8988T (cell line): ENCODE measurements around the gene CHSY3.

Experiments used
- DNase-seq: peaks from one replicate; pipeline ENCODE4 v3.0.0; 2011

CHSY3 gene

DNA sequence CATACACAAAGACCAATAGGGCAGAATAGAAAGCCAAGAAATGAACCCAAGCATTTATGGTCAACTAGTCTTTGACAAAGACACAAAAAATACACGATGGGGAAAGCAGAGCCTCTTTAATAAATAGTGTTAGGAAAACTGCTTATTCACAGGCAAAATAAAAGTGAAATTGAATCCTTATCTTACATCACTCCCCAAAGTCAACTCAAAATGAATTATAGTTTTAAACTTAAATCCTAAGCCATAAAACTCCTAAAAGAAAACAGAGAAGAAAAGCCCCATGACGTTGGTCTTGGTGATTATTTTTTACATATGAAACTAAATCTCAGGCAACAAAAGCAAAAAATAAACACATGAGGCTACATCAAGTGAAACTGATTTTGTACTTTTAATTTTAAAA is 46.8 kb downstream of the CHSY3 start:
- DNase-seq, result no peak

- DNase-seq, result no peak
These were observed 54.3 kb downstream of the CHSY3 start for GRCh38 chr5:129958581-129958980.

DNA sequence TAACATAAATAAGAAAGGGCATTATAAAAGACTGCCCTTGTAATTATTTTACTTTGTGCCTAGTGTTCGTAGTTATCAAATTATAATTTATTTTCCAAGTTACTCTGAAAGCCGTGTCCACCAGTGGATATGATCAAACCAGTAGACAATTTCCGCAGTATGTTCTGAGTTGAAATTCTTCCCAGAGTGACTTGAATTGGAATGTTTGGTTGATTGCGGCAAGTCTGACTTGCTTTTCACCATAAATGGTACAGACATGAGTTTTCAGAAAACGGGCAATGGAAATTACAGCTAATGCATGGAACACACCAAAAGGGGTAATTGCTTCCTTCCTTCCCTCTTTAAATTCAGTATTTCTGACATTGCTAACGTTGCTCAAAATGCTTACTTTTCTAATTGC is 56.6 kb downstream of the CHSY3 start:
- no peak for DNase-seq

DNA sequence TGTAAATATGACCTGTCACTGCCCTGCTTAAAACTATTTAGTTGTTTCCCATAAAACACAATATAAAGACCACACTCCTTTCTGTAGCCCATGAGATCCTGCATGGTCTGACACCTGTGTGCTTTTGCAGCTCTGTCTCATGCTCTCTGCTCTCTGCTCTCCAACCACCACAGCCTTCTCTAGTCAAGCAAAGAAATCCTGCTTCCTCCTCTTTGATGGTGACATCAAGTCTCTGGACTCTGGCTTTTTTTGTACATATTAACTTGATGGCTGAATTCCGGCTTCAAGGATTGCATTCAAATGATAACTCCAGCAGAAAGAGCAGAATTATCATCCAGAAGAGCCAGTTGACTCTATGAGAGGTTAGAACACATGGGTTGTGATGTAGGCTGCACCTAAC is 58.2 kb downstream of the CHSY3 start:
- no peak for DNase-seq

DNA sequence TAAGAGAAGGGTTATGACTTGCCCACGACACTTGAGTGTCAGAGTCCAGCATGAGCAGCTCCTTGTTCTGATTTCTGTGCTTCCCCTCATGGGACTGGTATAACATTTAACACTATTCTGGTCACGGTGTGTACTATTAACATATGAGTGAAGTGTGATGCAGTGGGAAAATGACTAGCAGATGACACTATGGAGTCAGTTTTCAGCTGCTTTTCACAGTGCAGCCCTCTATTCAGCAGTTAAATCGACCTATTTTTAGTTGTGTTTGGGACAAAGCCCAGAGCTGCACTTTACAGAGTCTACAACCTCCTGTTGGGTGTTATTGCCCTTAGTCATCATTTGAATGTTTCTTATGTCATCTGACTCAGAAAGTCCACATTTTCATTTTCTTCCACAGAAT is 59.1 kb downstream of the CHSY3 start:
- no peak for DNase-seq

DNA sequence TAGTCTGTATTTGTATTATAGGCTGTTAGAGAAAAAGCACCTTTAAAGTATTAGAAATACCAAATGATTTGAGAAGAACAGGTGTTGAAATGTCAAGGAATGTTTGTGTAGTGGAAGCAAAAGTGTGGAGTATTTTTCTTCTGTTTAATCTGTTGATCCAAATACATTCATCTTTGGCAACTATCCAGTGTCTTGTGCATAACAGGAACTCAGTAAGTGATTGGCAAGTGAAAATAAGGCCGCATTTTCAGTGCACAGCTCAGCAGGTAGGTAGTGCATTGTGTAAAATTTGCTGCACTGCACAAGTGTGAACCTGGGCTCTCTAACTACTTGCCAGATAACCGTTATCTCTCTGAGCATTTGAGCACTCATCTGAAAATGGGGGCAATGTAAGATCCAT is 61.8 kb downstream of the CHSY3 start:
- no peak for DNase-seq

DNA sequence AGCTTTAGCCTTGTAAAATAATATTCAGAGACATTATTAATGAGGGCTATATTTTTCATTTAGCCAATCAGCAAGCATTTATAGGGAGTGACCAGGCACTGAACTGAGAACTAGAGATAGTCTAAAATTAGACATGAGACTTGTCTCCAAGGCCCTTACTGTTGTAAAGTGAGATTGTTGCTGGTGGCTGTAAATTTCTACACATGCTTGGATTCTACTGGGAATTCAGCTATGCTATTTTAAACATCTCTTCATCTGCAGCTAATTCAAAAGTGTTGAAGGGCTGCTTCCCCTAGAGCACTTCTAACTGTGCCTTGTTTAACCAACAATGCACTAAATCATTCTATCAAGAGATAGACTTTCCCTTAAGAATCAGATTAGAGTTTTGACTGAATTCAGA is 67.4 kb downstream of the CHSY3 start:
- DNase-seq, result no peak

- DNase-seq, result no peak
These were observed 68.3 kb downstream of the CHSY3 start for GRCh38 chr5:129972465-129973141.

- DNase-seq, result no peak
These were observed 69.6 kb downstream of the CHSY3 start for GRCh38 chr5:129973716-129974426.

GRCh38 chr5:129977810-129978209 is 73.5 kb downstream of the CHSY3 start:
- DNase-seq, result no peak

DNA sequence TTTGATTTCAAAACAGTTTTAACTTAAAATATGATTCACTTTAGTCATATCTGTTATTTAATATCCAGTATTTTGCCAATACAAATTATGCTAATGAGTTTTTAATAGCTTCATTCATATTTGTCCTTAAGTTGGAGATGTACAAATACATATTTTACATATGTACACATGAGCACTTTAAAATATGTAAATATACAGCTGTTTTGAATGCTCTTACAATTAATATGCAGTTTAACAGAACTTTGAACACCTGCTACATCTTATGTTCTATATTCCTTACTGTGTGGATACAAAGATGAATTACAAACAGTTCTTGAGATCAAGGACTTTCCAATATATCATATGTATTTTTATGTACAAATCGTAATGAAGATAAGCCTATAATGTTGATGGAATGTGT is 74.0 kb downstream of the CHSY3 start:
- DNase-seq, result no peak

- DNase-seq, result no peak
These were observed 84.2 kb downstream of the CHSY3 start for GRCh38 chr5:129988453-129988852.

DNA sequence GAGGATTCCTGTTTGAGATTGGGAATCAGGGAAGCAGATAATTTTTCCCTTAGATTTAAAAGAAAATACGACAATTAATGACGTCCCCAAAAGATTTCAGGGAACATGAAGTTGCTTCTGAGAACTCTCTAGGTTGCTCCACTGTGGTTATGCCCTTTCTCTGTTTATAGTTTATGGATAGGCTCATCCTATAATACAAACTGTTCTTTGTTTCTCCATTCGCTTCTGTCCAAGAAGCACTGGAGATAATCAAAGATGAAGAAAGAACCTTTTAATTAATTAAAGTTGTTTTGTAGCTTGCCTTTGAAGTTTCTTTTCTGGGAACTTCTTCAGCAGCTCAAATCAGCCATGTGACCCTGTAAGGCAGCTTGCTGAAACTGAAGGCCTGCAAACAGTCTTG is 87.5 kb downstream of the CHSY3 start:
- no peak for DNase-seq

DNA sequence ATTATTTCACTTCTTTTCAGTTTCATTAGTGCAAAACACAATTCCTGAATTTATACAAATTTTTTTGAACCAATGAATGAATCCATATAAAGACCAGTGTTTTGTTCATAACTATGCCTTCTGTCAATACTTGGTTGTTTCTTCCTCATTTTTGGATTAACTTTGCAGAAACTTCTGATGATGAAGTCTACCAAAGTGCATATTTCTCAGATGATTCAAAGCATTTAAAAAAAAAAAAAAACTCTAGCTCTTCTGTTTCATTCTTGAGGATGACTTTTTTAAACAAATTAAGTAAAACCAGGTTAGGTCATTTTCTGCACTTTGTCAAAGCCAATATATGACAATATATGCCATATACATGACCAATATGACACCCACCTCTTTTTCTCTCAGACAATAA is 92.6 kb downstream of the CHSY3 start:
- DNase-seq, result no peak

DNA sequence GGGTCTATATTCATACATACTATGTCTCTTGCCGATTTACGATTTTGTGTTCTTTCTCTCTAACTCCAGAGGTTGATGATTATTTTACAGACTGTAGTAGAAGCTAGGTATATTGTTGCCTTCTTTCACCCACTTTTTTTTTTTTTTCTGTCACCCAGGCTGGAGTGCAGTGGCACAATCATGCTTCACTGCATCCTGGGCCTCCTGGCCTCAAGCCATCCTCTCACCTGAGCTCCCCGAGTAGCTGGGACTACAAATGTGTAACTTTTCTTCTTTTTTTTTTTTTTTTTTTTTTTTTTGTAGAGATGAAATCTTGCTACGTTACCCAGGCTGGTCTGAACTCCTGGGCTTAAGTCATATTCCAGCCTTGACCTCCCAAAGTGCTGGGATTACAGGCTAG is 96.2 kb downstream of the CHSY3 start:
- no peak for DNase-seq

GRCh38 chr5:130002183-130002582 is 97.9 kb downstream of the CHSY3 start:
- DNase-seq, result no peak

DNA sequence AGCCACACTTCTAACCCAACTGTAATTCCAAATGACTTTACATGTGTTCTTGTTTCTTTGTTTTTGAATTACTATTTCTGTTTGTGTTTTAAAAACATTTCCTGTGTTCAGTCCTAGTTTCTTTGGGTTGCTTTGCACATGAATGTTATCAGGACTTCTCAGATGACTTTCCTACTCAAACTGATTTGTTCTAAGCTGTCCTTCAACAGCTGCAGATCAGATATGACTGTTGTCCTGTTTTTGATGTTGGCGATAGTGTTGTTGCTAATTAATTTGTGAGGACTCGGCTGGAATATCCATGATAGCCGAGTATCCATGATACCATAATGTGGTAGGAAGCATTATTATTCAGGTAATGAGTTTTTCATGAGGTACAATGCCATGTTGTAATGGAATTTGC is 98.6 kb downstream of the CHSY3 start:
- DNase-seq, result no peak

GRCh38 chr5:130011986-130012385 is 107.7 kb downstream of the CHSY3 start:
- DNase-seq, result no peak

- no peak for DNase-seq
These were observed 112.9 kb downstream of the CHSY3 start for GRCh38 chr5:130017173-130017572.

- DNase-seq, result no peak
These were observed 114.4 kb downstream of the CHSY3 start for GRCh38 chr5:130018641-130019040.

GRCh38 chr5:130021000-130021399 is 116.7 kb downstream of the CHSY3 start:
- no peak for DNase-seq

- no peak for DNase-seq
These were observed 117.6 kb downstream of the CHSY3 start for GRCh38 chr5:130021876-130022275.

GRCh38 chr5:130023604-130024003 is 119.3 kb downstream of the CHSY3 start:
- no peak for DNase-seq

DNA sequence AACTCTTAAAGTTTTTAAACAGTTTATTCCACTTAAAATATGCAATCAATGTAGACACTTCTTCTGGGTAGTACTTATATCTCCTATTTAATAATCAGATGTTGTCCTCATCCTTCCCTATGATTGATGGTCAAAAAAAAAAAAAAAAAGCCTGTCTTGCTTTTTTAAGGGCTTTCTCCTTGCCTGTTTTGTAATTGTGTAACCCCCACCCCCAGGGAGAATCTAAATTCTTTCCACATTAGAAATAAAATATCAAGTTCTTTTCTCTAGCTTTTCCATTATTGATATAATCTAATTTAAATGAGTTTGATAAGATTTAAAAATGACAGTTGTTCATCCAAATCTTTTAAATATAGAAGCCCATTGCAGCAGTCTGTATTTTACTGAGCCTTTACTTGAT is 119.7 kb downstream of the CHSY3 start:
- no peak for DNase-seq

GRCh38 chr5:130025511-130025910 is 121.2 kb downstream of the CHSY3 start:
- DNase-seq, result no peak
